HepG2 (cell line): ENCODE results near the gene PRSS8. TPM values are rescaled to one million over a fixed set of nuclear protein-coding genes. Genes with fewer than 3 reads are reported as not detected.
"Not testable (repeated sequence)": the region's sequence is repeated elsewhere in the genome, so short reads cannot be mapped to it uniquely, and the experiment has no call there.

ENCODE experiments used
- ATAC-seq: fragments of 200-7000 bp; cut with Tn5 transposase; 3 replicates; pipeline ENCODE4 v1.9.1; 2020; ENCODE audit warnings: mild to moderate bottlenecking, moderate library complexity
- BruUV-seq: library from RNA; stranded (reverse); fragments of 400-500 nt; replicated peaks from 2 replicates; lab custom pipeline; 2021; lab: Mats Ljungman, UMichigan
- CTCF ChIA-PET: fragments of 300-600 bp; formaldehyde crosslinking; extraction: SDS; loops from one replicate; lab custom pipeline; 2021; ENCODE audit warnings: low total read pairs, inconsistent platforms, low intra/inter-chr PET ratio; lab: Yijun Ruan, JAX
- POLR2A ChIA-PET: fragments of 350-600 bp; sonication (Branson Sonifier 250); formaldehyde crosslinking; loops from one replicate; lab custom pipeline; 2020; ENCODE audit warnings: antibody characterized with exemption, inconsistent platforms; lab: Yijun Ruan, JAX
- DNase-seq: peaks from one replicate; pipeline ENCODE4 v3.0.0-alpha.2; 2015; ENCODE audit warnings: low spot score
- FAIRE-seq: peaks from 3 replicates; lab custom pipeline; 2011; peaks lifted over from hg19 to GRCh38; lab: Jason Lieb, UNC
- H2AFZ ChIP-seq: one replicate; pipeline ENCODE4 v1.6.1; 2011; ENCODE audit warnings: low read length, inconsistent platforms
- H3K27ac ChIP-seq: fragments of 300-600 bp; 3 replicates; pipeline ENCODE4 v1.8.0; 2011; ENCODE audit warnings: mixed run types, mild to moderate bottlenecking, mixed read lengths, low read length, inconsistent platforms; ENCODE audit not compliant: insufficient read depth; ENCODE audit errors: extremely low read length
- H3K27me3 ChIP-seq, 2 experiments: fragments of 200-600 bp in 1 of 2; 2 replicates in 1 of 2; 3 replicates in 1 of 2; pipeline versions ENCODE4 v1.6.0 to v1.8.0; 2011; ENCODE audit warnings: low read length in 2 of 2, mild to moderate bottlenecking in 2 of 2, moderate library complexity in 2 of 2, inconsistent platforms in 1 of 2; ENCODE audit not compliant: insufficient read depth in 2 of 2, control insufficient read depth in 1 of 2
- H3K36me3 ChIP-seq, 2 experiments: fragments of 200-600 bp in 1 of 2; replicated peaks in 1 of 2; 2 replicates in 1 of 2; 3 replicates in 1 of 2; pipeline versions ENCODE4 v1.5.1 to v1.8.0; 2011; ENCODE audit warnings: low read length in 2 of 2, inconsistent platforms in 1 of 2; ENCODE audit not compliant: insufficient read depth in 2 of 2, control insufficient read depth in 1 of 2
- H3K4me1 ChIP-seq: 2 replicates; pipeline ENCODE4 v1.5.1; 2012; ENCODE audit warnings: low read length, inconsistent platforms; ENCODE audit not compliant: insufficient read depth
- H3K4me2 ChIP-seq: 2 replicates; pipeline ENCODE4 v1.6.0; 2011; ENCODE audit warnings: low read depth, low read length, inconsistent platforms
- H3K4me3 ChIP-seq, 3 experiments: fragments of 200-600 bp in 1 of 3; sonication (generic), shearing (Covaris generic) in 1 of 3; replicated peaks in 1 of 3; 2 replicates each; pipeline ENCODE4 v1.5.1; 2011 to 2016; ENCODE audit warnings: low read length in 3 of 3, inconsistent platforms in 2 of 3, low read depth in 2 of 3, mild to moderate bottlenecking in 2 of 3, control low read depth in 1 of 3, mixed read lengths in 1 of 3; ENCODE audit not compliant: insufficient read depth in 1 of 3
- H3K79me2 ChIP-seq: one replicate; pipeline ENCODE4 v1.6.1; 2011; ENCODE audit warnings: low read length, inconsistent platforms; ENCODE audit not compliant: insufficient read depth
- H3K9ac ChIP-seq: 2 replicates; pipeline ENCODE4 v1.6.0; 2011; ENCODE audit warnings: mild to moderate bottlenecking, low read depth, low read length, inconsistent platforms; ENCODE audit not compliant: insufficient read depth
- H3K9me3 ChIP-seq: 2 replicates; pipeline ENCODE4 v1.5.1; 2012; ENCODE audit warnings: mild to moderate bottlenecking, low read length
- H4K20me1 ChIP-seq: 2 replicates; pipeline ENCODE4 v1.6.0; 2011; ENCODE audit warnings: inconsistent platforms, mild to moderate bottlenecking, low read length, moderate library complexity; ENCODE audit not compliant: insufficient read depth
- ARID2 ChIP-seq: sonication (generic); formaldehyde crosslinking; IDR thresholded peaks from 2 replicates; pipeline ENCODE4 v1.8.1; 2022; ENCODE audit warnings: mild to moderate bottlenecking, missing genetic modification reagents, borderline replicate concordance
- FOXA1 ChIP-seq, 2 experiments: fragments of 450-650 bp in 1 of 2; sonication (generic) in 1 of 2; formaldehyde crosslinking in 1 of 2; IDR thresholded peaks; 2 replicates each; pipeline versions ENCODE4 v1.4.0 to v1.6.1; 2016 to 2020; ENCODE audit warnings: missing genetic modification reagents in 1 of 2
- FOXA3 ChIP-seq: IDR thresholded peaks from 2 replicates; pipeline ENCODE4 v1.6.1; 2016; ENCODE audit warnings: missing genetic modification reagents, missing compliant biosample characterization
- FOXP4 ChIP-seq: sonication (generic); formaldehyde crosslinking; IDR thresholded peaks from 2 replicates; pipeline ENCODE4 v1.4.0; 2020; ENCODE audit warnings: missing genetic modification reagents
- MAX ChIP-seq: IDR thresholded peaks from 2 replicates; pipeline ENCODE4 v1.6.1; 2012; ENCODE audit warnings: inconsistent platforms
- MYPOP ChIP-seq: sonication (generic); formaldehyde crosslinking; IDR thresholded peaks from 2 replicates; pipeline ENCODE4 v1.8.1; 2023; ENCODE audit warnings: mild to moderate bottlenecking, moderate library complexity, missing genetic modification reagents
- SALL1 ChIP-seq: sonication (generic); formaldehyde crosslinking; IDR thresholded peaks from 2 replicates; pipeline ENCODE4 v1.8.0; 2022; ENCODE audit warnings: mild to moderate bottlenecking, missing genetic modification reagents
- ZNF362 ChIP-seq: sonication (generic); formaldehyde crosslinking; IDR thresholded peaks from 2 replicates; pipeline ENCODE4 v1.4.0; 2020; ENCODE audit warnings: missing genetic modification reagents, mild to moderate bottlenecking, borderline replicate concordance
- ZNF687 ChIP-seq: sonication (generic); formaldehyde crosslinking; IDR thresholded peaks from 2 replicates; pipeline ENCODE4 v1.5.1; 2020; ENCODE audit warnings: mild to moderate bottlenecking, missing genetic modification reagents, moderate library complexity
- ZNF878 ChIP-seq: sonication (generic); formaldehyde crosslinking; IDR thresholded peaks from 2 replicates; pipeline ENCODE4 v1.8.1; 2023; ENCODE audit warnings: mild to moderate bottlenecking, missing genetic modification reagents, moderate library complexity
- ZSCAN22 ChIP-seq: sonication (generic); formaldehyde crosslinking; IDR thresholded peaks from 2 replicates; pipeline ENCODE4 v1.4.0; 2020; ENCODE audit warnings: mild to moderate bottlenecking, missing genetic modification reagents
- WGBS: methylation state at CpG from one replicate; pipeline ENCODE4 v1.1.6; 2017; ENCODE audit warnings: low lambda C conversion rate; 5-methylcytosine and 5-hydroxymethylcytosine counted together
- in situ Hi-C: cut with HindIII; loops from 2 replicates; pipeline ENCODE4 v1.10.0; 2017; ENCODE audit warnings: low pct_unique_long_range_greater_than_20kb; ENCODE audit not compliant: extremely low pct_ligation_motif_present
- intact Hi-C: fragments of 100-400 bp; cut with micrococcal nuclease; formaldehyde crosslinking; loops from one replicate; pipeline ENCODE4 v1.10.0; 2022; ENCODE audit not compliant: unreplicated experiment
- polyA plus RNA-seq, 8 experiments: library from polyadenylated mRNA; depleted of rRNA in 3 of 8; stranded (reverse) in 7 of 8; unstranded in 1 of 8; fragments of >200 nt; fragmentation: Illumina TruSeq in 4 of 8; extraction: Trizol in 4 of 8; gene quantifications; 2 replicates each; pipeline versions ENCODE4 v1.2.1 to v1.2.3, GENCODE V29; 2011 to 2016; ENCODE audit warnings: low read depth in 4 of 8, missing spikeins in 1 of 8, mixed read lengths in 1 of 8; ENCODE audit not compliant: insufficient read depth in 1 of 8
- total RNA-seq, 5 experiments: library from RNA; depleted of rRNA; stranded (reverse); fragments of >200 nt; fragmentation: Illumina TruSeq; extraction: Trizol; gene quantifications; 2 replicates each; pipeline ENCODE4 v1.2.3, GENCODE V29; 2016; ENCODE audit warnings: low read depth in 1 of 5

PRSS8 gene
- total and polyA plus RNA-seq, 2 of the 13 experiments (the other 11 are each of a cell fraction or from before 2014, with no cell fraction given): 2.6 to 7.2 TPM

GRCh38 chr16:31105677-31106213 lies 29.8 kb downstream of the PRSS8 start (continued):
- TF ChIP-seq ZNF362 (CRISPR knock-in tag) (peak; percentile 73; the same call in 1 of the 2 replicates), FOXP4 (CRISPR knock-in tag) (peak; percentile 79), ARID2 (CRISPR knock-in tag) (peak; percentile 93), MYPOP (peak; percentile 97), ZSCAN22 (CRISPR knock-in tag) (0 out of 2 replicates have a peak, but pooled peaks have one; percentile 55)
- TF ChIP-seq, all 625 proteins: peak for 487

GRCh38 chr16:31100876-31101641 lies 34.5 kb downstream of the PRSS8 start:
- Histone ChIP-seq H3K4me3 (peak overlapping the region in 1 of 3 experiments; percentile 12; a peak in 1 of 6 replicates), H3K4me1 (peaks cover 23% of the 10 kb centered on the region), H3K4me2 (peak overlapping the region; percentile 20; the same call in 1 of the 2 replicates)
- CTCF ChIA-PET; H3K9me3 ChIP-seq; H3K9ac ChIP-seq; in situ Hi-C loops; H2AFZ ChIP-seq; H3K36me3 ChIP-seq; H3K27ac ChIP-seq; H4K20me1 ChIP-seq; H3K79me2 ChIP-seq; BruUV-seq; FAIRE-seq; intact Hi-C loops; DNase-seq; H3K27me3 ChIP-seq; TF ChIP-seq FOXA1 (IDR thresholded peaks at IDR 0.05): not testable (repeated sequence)
- ATAC-seq: peak; percentile 34
- POLR2A ChIA-PET: interaction anchor here (0.7 to 3.0 kb wide), 10 partner anchors 8 to 104 kb away, joined by 3 to 25 read pairs (median 4); partner anchors contain the start of genes FUS, KAT8, STX4 and ZNF646
- 50% methylated on average over 12 of the region's 13 CpGs for WGBS
- TF ChIP-seq FOXA3 (CRISPR knock-in tag) (peak; percentile 65), MAX (peak; percentile 57; the same call in 1 of the 2 replicates), ZNF687 (CRISPR knock-in tag) (peak; percentile 30; the same call in 1 of the 2 replicates), ZNF878 (CRISPR knock-in tag) (0 out of 2 replicates have a peak, but pooled peaks have one; percentile 52), SALL1 (peak; percentile 14; the same call in 1 of the 2 replicates), FOXA1 (CRISPR knock-in tag; IDR thresholded peaks at IDR 0.05) (peak; percentile 62)
